Activated T-helper 17 cell treated with anti-CD3 and anti-CD28 coated beads, Interleukin-2, amount 50 U/mL, for 72 hours (primary cell): Measurements from ENCODE around the gene GALNT17. TPM values are rescaled to one million over a fixed set of nuclear protein-coding genes. Genes with fewer than 3 reads are reported as not detected.

Experiments
- ATAC-seq: fragments of 150-1000 bp; cut with Tn5 transposase; replicated peaks from 2 replicates; pipeline ENCODE4 v1.10.0; 2021; ENCODE audit warnings: mild to moderate bottlenecking, moderate library complexity
- H3K27ac Mint-ChIP-seq: one replicate; pipeline ENCODE4 v1.8.0; 2022; ENCODE audit warnings: mixed read lengths
- H3K27me3 Mint-ChIP-seq: one replicate; pipeline ENCODE4 v1.8.0; 2022; ENCODE audit warnings: mixed read lengths
- H3K36me3 Mint-ChIP-seq: one replicate; pipeline ENCODE4 v1.8.0; 2022; ENCODE audit warnings: low read depth, mild to moderate bottlenecking, mixed read lengths
- H3K4me1 Mint-ChIP-seq: one replicate; pipeline ENCODE4 v1.8.0; 2022; ENCODE audit warnings: mixed read lengths
- H3K4me3 Mint-ChIP-seq: one replicate; pipeline ENCODE4 v1.8.0; 2022; ENCODE audit warnings: mild to moderate bottlenecking, mixed read lengths
- H3K9me3 Mint-ChIP-seq: one replicate; pipeline ENCODE4 v1.8.0; 2022; ENCODE audit warnings: mixed read lengths
- total RNA-seq, 2 donors: library from RNA; stranded (reverse); gene quantifications; one replicate each; pipeline ENCODE4 v1.2.3, GENCODE V29; 2022

The GALNT17 gene
- total RNA-seq, 2 donors from 2014 or later = not detected

GRCh38 chr7:71486414-71486813 is 354.5 kb downstream of the GALNT17 start:
- Mint-ChIP-seq H3K36me3 (no peaks in the 10 kb centered on the region), H3K27me3 (no peaks in the 10 kb centered on the region), H3K4me1 (no peaks in the 10 kb centered on the region), H3K27ac (no peak overlapping the region), H3K9me3 (peaks cover 6% of the 10 kb centered on the region), H3K4me3 (no peak overlapping the region)
- ATAC-seq = no peak

GRCh38 chr7:71486856-71487628 is 355.1 kb downstream of the GALNT17 start:
- Mint-ChIP-seq H3K9me3 (peaks cover 6% of the 10 kb centered on the region), H3K27ac (no peak overlapping the region), H3K36me3 (no peaks in the 10 kb centered on the region), H3K27me3 (no peaks in the 10 kb centered on the region), H3K4me1 (no peaks in the 10 kb centered on the region), H3K4me3 (no peak overlapping the region)
- no peak for ATAC-seq

DNA sequence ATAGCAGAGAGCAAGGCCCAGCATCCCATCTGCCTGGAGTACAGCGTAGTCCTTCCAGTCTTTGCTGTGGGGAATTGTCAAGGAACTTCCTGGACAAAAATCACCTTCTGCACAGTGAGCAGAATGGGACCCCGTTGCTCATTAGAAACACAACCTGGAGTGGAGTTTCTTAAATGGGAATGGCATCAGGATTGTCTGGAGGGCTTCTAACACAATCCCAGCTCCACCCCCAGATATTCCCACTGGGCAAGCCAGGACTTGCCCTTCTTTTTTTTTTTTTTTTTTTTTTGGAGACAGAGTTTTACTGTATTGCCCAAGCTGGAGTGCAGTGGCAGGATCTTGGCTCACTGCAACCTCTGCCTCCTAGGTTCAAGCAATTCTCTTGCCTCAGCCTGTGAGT is 356.4 kb downstream of the GALNT17 start:
- Mint-ChIP-seq H3K4me1 (no peaks in the 10 kb centered on the region), H3K27ac (no peak overlapping the region), H3K9me3 (peaks cover 9% of the 10 kb centered on the region), H3K27me3 (no peaks in the 10 kb centered on the region), H3K36me3 (no peaks in the 10 kb centered on the region), H3K4me3 (no peak overlapping the region)
- ATAC-seq = no peak

DNA sequence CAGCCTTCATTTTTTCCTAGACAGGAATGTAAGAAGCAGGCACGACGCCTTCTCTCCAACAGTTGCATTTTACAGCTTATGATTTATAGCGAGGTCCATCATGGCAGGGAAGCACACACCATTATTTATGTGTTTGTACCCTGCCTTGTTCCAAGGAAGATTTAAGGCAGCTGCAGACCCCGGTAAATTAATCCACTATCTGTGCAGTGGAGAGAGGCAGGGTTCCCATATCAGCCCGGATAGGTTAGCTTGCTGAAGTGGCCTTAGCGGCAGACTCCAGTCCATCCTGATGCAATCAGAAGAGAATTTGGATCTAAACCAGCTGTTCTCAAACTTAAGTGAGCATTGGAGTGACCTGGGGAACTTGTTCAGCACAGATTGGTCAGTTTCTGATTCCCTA is 359.4 kb downstream of the GALNT17 start:
- Mint-ChIP-seq H3K4me3 (no peak overlapping the region), H3K4me1 (no peaks in the 10 kb centered on the region), H3K27me3 (no peaks in the 10 kb centered on the region), H3K27ac (no peak overlapping the region), H3K36me3 (no peaks in the 10 kb centered on the region), H3K9me3 (peaks cover 9% of the 10 kb centered on the region)
- no peak for ATAC-seq

- Mint-ChIP-seq H3K9me3 (peaks cover 3% of the 10 kb centered on the region), H3K27ac (no peak overlapping the region), H3K36me3 (no peaks in the 10 kb centered on the region), H3K4me1 (no peaks in the 10 kb centered on the region), H3K4me3 (no peak overlapping the region), H3K27me3 (no peaks in the 10 kb centered on the region)
- ATAC-seq = no peak
Measured at GRCh38 chr7:71495828-71496227, 363.9 kb downstream of the GALNT17 start.

DNA sequence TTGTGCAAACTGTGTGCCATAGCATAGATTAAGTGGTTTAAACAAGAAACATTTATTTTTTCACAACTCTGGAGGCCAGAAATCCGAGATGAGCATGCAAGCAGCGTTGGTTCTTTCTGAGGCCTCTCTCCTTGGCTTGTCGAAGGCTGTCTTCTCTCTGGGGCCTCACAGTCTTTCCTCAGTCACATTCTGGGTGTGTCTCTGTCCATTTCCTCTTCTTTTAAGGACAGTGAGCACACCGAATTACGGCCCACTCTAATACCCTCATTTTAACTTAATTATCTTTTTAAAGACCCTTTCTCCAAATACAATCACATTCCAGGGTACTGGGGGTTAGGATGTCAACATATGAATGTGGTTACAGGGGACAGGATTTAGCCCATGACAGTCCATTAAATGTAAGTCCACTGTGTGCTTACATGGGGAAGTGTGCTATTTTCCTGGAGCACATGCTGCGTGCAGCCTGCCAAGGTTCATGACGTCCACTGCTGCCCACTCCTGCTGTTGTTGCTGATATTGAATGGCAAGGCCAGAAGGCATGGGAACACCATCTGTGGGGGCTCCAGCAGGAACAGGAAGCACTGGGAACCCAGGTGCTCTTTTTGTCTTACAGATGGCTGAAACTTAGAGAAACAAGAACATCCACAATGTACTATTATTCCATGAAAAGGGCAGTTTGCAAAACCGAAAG is 365.5 kb downstream of the GALNT17 start:
- Mint-ChIP-seq H3K36me3 (no peaks in the 10 kb centered on the region), H3K4me1 (no peaks in the 10 kb centered on the region), H3K4me3 (no peak overlapping the region), H3K27ac (no peak overlapping the region), H3K9me3 (peaks cover 5% of the 10 kb centered on the region), H3K27me3 (no peaks in the 10 kb centered on the region)
- ATAC-seq = no peak

DNA sequence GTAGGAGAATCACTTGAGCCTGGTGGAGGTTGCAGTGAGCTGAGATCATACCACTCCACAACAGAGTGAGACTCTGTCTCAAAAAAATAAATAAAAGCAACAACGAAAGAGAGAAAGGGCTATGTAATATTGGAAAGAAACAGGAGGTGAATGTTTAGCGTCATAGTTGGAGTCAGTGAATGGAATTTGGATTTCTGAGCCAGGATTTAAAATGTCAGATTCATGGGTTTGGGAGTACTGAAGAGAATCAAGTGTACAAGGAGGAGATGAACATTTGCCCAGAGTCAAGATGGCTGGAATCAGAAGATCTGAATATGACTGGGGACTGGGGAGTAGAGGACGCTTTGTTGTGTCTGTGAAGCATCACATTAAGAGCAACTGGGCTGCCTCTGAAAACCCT is 366.4 kb downstream of the GALNT17 start:
- H3K4me3 Mint-ChIP-seq = no peak overlapping the region
- H3K9me3 Mint-ChIP-seq = peaks cover 9% of the 10 kb centered on the region
- H3K36me3 Mint-ChIP-seq = no peaks in the 10 kb centered on the region
- H3K27me3 Mint-ChIP-seq = no peaks in the 10 kb centered on the region
- H3K4me1 Mint-ChIP-seq = no peaks in the 10 kb centered on the region
- ATAC-seq = no peak
- no peak overlapping the region for H3K27ac Mint-ChIP-seq

- H3K9me3 Mint-ChIP-seq = peaks cover 15% of the 10 kb centered on the region
- H3K36me3 Mint-ChIP-seq = no peaks in the 10 kb centered on the region
- no peaks in the 10 kb centered on the region for H3K27me3 Mint-ChIP-seq
- H3K4me3 Mint-ChIP-seq = no peak overlapping the region
- H3K4me1 Mint-ChIP-seq = no peaks in the 10 kb centered on the region
- ATAC-seq = no peak
- H3K27ac Mint-ChIP-seq = no peak overlapping the region
Measured at GRCh38 chr7:71504697-71505441, 372.9 kb downstream of the GALNT17 start.

GRCh38 chr7:71506822-71507221 is 374.9 kb downstream of the GALNT17 start:
- H3K4me3 Mint-ChIP-seq = no peak overlapping the region
- no peak for ATAC-seq

DNA sequence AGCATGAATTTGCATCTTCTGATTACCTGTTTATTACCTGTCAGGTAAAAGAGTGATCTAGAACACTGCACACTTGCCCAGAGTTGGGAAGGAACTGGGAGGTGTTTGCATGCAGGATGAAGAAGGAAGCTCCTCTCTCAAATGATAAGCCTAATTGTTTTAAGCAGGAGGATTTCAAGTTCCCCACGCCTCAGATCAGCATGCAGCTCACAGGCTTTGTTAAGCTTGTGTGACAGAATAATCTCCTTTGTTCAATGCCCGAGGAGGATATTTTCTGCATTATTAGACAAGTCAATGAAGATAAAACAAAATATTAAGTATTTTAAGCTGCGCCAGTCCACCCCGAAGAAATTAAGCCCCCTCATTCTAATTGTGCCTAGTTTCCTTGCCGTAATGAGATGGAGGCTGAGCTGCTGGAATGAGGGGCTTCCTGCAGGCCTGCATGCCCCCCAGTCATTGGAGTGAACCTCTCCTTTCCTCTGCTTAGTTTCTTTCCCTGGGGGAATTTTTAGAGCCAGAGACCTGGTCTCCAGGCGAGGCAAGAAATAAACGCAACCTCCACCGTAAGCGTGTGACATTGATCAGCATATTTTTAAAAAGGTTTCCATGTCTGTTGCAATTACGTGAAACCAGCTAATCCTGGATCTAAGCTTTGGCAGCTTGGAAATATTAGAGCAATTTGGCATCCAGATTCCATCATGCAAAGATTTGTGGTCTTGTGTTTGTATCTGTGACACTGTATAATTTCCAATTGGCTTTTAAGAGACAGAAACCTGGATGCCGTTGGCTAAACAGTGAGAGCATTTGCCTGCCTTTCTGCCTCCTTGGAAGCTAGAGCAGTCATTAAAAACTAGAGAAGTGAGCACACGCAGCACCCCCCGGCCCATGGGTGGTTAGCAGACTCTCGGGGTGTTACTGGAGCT is 376.0 kb downstream of the GALNT17 start:
- H3K27ac Mint-ChIP-seq = no peak overlapping the region
- no peak overlapping the region for H3K4me3 Mint-ChIP-seq
- H3K27me3 Mint-ChIP-seq = no peaks in the 10 kb centered on the region
- peaks cover 9% of the 10 kb centered on the region for H3K9me3 Mint-ChIP-seq
- ATAC-seq = no peak
- no peaks in the 10 kb centered on the region for H3K4me1 Mint-ChIP-seq
- no peaks in the 10 kb centered on the region for H3K36me3 Mint-ChIP-seq

More at GRCh38 chr7:71506822-71507221, 374.9 kb downstream of the GALNT17 start:
- H3K36me3 Mint-ChIP-seq = no peaks in the 10 kb centered on the region
- no peaks in the 10 kb centered on the region for H3K27me3 Mint-ChIP-seq
- H3K4me1 Mint-ChIP-seq = no peaks in the 10 kb centered on the region
- peaks cover 15% of the 10 kb centered on the region for H3K9me3 Mint-ChIP-seq
- H3K27ac Mint-ChIP-seq = no peak overlapping the region

GRCh38 chr7:71509381-71509780 is 377.4 kb downstream of the GALNT17 start:
- ATAC-seq = no peak
- Mint-ChIP-seq H3K27me3 (no peaks in the 10 kb centered on the region), H3K4me3 (no peak overlapping the region), H3K4me1 (no peaks in the 10 kb centered on the region), H3K36me3 (no peaks in the 10 kb centered on the region), H3K27ac (no peak overlapping the region), H3K9me3 (peaks cover 6% of the 10 kb centered on the region)

DNA sequence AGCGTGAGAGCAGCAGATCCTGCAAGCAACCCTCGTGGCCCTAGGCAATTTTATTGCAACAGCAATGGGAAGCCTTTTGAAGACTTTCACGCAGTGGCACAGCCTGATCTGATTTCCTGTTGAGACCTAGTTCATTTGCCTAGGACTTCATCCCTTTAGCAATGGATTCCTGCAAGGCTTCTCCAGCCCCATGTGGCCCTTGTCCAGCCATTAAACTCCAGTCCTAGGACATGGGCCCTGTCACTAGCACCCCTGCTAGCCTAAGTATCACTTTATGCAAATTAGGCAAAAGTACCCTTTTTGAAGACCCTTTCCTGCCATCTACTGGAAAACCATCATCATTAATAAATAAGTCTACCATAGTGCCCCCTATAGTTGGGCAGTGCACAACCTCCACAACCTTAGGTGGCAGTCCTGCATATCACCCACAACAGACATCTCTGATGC is 379.4 kb downstream of the GALNT17 start:
- Mint-ChIP-seq H3K4me1 (no peaks in the 10 kb centered on the region), H3K36me3 (no peaks in the 10 kb centered on the region), H3K27ac (no peak overlapping the region), H3K9me3 (peaks cover 12% of the 10 kb centered on the region), H3K27me3 (peaks cover 3% of the 10 kb centered on the region), H3K4me3 (no peak overlapping the region)
- no peak for ATAC-seq

DNA sequence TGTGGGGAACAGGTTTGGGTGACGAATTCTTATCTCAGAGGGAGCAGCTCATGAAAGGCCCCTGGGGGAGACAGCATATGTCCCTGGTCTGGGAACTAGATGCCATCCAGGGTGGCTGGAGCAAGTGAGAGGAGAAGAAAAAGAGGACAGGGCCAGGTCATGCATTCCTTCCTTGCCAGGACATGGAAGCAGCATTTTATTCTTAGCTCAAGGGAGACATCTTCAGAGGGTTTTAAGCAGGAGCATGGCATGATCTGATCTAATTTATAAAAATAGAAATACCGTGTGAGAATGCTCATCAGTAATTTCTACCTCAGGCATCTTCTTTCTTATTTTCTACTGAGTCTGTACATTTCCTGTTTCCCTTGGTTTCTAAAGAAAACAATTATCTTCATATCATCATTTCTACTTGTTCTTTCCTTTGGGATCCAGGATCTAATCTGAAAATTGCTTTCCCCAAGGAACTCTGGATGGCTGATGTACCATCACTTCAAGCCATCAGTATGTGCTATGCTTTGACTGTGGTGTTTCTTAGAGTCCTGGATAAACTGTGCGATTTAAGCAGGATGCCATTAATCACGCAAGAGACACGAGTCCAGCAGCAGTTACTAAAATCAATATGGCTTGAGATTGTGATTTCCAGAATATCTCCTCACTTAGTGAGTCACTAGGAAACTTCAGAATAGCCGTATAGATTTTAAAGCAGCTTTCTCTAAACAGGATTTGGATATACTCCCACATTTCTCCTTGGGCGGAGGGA is 386.2 kb downstream of the GALNT17 start:
- Mint-ChIP-seq H3K27ac (no peak overlapping the region), H3K4me1 (no peaks in the 10 kb centered on the region), H3K27me3 (peaks cover 3% of the 10 kb centered on the region), H3K9me3 (peaks cover 24% of the 10 kb centered on the region), H3K4me3 (no peak overlapping the region), H3K36me3 (no peaks in the 10 kb centered on the region)
- no peak for ATAC-seq
